ENCODE results near the gene TMED3.

GRCh38 chr15:79265987-79266579 is 44.8 kb upstream of the TMED3 start:
- no peak for TF ChIP-seq CTCF (conservative IDR thresholded peaks at IDR 0.05; ENCODE audit: low read depth, low read length)
- TF ChIP-seq EZH2 (IDR thresholded peaks at IDR 0.05; ENCODE audit: low read length, unreplicated experiment), result no peak
- TF ChIP-seq EZH2phosphoT487 (IDR thresholded peaks at IDR 0.05; ENCODE audit: borderline replicate concordance, low read length), result no peak
